GM18499 (cell line): ENCODE results near the gene CUX1.
"Not testable (repeated sequence)": the region's sequence is repeated elsewhere in the genome, so short reads cannot be mapped to it uniquely, and the experiment has no call there.

Experiments used
- ATAC-seq: cut with Tn5 transposase; IDR thresholded peaks from one replicate; pipeline ENCODE4 v1.9.1; 2021; ENCODE audit warnings: moderate number of reproducible peaks; ENCODE audit not compliant: insufficient read depth, unreplicated experiment

Gene CUX1

GRCh38 chr7:101888564-101888963 is 71.1 kb downstream of the CUX1 start:
- not testable (repeated sequence) for ATAC-seq

GRCh38 chr7:101890749-101891523 is 73.5 kb downstream of the CUX1 start:
- no peak for ATAC-seq

- ATAC-seq, result no peak
Measured at GRCh38 chr7:101891936-101892640, 74.7 kb downstream of the CUX1 start.

- ATAC-seq, result no peak
Measured at GRCh38 chr7:101893341-101894082, 76.1 kb downstream of the CUX1 start.

GRCh38 chr7:101896316-101896715 is 78.9 kb downstream of the CUX1 start:
- ATAC-seq, result no peak

GRCh38 chr7:101896941-101897340 is 79.5 kb downstream of the CUX1 start:
- no peak for ATAC-seq

GRCh38 chr7:101898106-101898505 is 80.7 kb downstream of the CUX1 start:
- no peak for ATAC-seq

GRCh38 chr7:101899616-101900015 is 82.2 kb downstream of the CUX1 start:
- no peak for ATAC-seq

- ATAC-seq, result no peak
Measured at GRCh38 chr7:101900103-101900502, 82.7 kb downstream of the CUX1 start.

- ATAC-seq, result no peak
Measured at GRCh38 chr7:101901661-101902491, 84.5 kb downstream of the CUX1 start.

GRCh38 chr7:101902680-101903514 is 85.5 kb downstream of the CUX1 start:
- no peak for ATAC-seq

- no peak for ATAC-seq
Measured at GRCh38 chr7:101903515-101903868, 86.1 kb downstream of the CUX1 start.

GRCh38 chr7:101904019-101904418 is 86.6 kb downstream of the CUX1 start:
- ATAC-seq, result no peak

- no peak for ATAC-seq
Measured at GRCh38 chr7:101905203-101905865, 87.9 kb downstream of the CUX1 start.

GRCh38 chr7:101906291-101907240 is 89.1 kb downstream of the CUX1 start:
- no peak for ATAC-seq

- no peak for ATAC-seq
Measured at GRCh38 chr7:101910991-101911799, 93.8 kb downstream of the CUX1 start.
